GM21367 (cell line): ENCODE results near the gene USB1.
"Not testable (repeated sequence)": the region's sequence is repeated elsewhere in the genome, so short reads cannot be mapped to it uniquely, and the experiment has no call there.

Experiments
- ATAC-seq: cut with Tn5 transposase; IDR thresholded peaks from one replicate; pipeline ENCODE4 v1.9.1; 2021; ENCODE audit not compliant: unreplicated experiment

Gene USB1

GRCh38 chr16:57993897-57994296, 7.3 kb upstream of the USB1 start:
- no peak for ATAC-seq

GRCh38 chr16:57994361-57994760, 6.8 kb upstream of the USB1 start:
- ATAC-seq: no peak

GRCh38 chr16:57994778-57995177, 6.4 kb upstream of the USB1 start:
- no peak for ATAC-seq

- ATAC-seq: no peak
Observed at GRCh38 chr16:57995721-57996405, 5.3 kb upstream of the USB1 start.

- no peak for ATAC-seq
Observed at GRCh38 chr16:57996406-57997175, 4.6 kb upstream of the USB1 start.

GRCh38 chr16:57997176-57997527, 4.1 kb upstream of the USB1 start:
- ATAC-seq: no peak

- ATAC-seq: no peak
Observed at GRCh38 chr16:57997528-57998265, 3.5 kb upstream of the USB1 start.

GRCh38 chr16:57998486-57998885, 2.7 kb upstream of the USB1 start:
- ATAC-seq: no peak

- ATAC-seq: no peak
Observed at GRCh38 chr16:57998992-57999365, 2.2 kb upstream of the USB1 start.

- ATAC-seq: no peak
Observed at GRCh38 chr16:57999366-57999970, 1.7 kb upstream of the USB1 start.

GRCh38 chr16:57999971-58000705, 1.1 kb upstream of the USB1 start, which contains the start of gene ZNF319:
Gene ZNF319, minus strand, starts transcription at chr16:58000672. Its CDS starts 2,407 bp downstream, at chr16:57998265.
- ATAC-seq: peak; percentile 22

- ATAC-seq: no peak
Observed at GRCh38 chr16:58001781-58002415, 691 bp downstream of the USB1 start.

GRCh38 chr16:58002416-58002800, 1.2 kb downstream of the USB1 start:
- ATAC-seq: no peak

- ATAC-seq: no peak
Observed at GRCh38 chr16:58002936-58003335, 1.7 kb downstream of the USB1 start.

GRCh38 chr16:58004736-58005135, 3.5 kb downstream of the USB1 start:
- not testable (repeated sequence) for ATAC-seq

GRCh38 chr16:58009856-58010416, 8.7 kb downstream of the USB1 start:
- no peak for ATAC-seq

GRCh38 chr16:58010886-58011285, 9.7 kb downstream of the USB1 start:
- no peak for ATAC-seq

- no peak for ATAC-seq
Observed at GRCh38 chr16:58011652-58012051, 10.4 kb downstream of the USB1 start.

GRCh38 chr16:58012481-58012880, 11.3 kb downstream of the USB1 start:
- no peak for ATAC-seq
